Transverse colon (tissue), 4 donors: ENCODE data around the gene MFF.

Experiments
- POLR2A ChIP-seq: fragments of 450-650 bp; IDR thresholded peaks from one replicate; pipeline ENCODE4 v1.6.1; 2016; ENCODE audit warnings: antibody characterized with exemption, mild to moderate bottlenecking, moderate library complexity
- POLR2AphosphoS5 ChIP-seq, 3 donors: sonication (generic); formaldehyde crosslinking; IDR thresholded peaks; one replicate each; pipeline ENCODE4 v1.6.1; 2016; ENCODE audit warnings: antibody characterized with exemption in 3 of 3
- TF ChIP-seq, protein P1 (sequence below), 5 experiments: fragments of 200-600 bp in 3 of 5; fragments of 450-650 bp in 2 of 5; sonication (generic) in 3 of 5; IDR thresholded peaks; 1 replicate in 2 of 5; 2 replicates in 3 of 5; pipeline ENCODE4 v1.5.1; 2016 to 2017; ENCODE audit warnings: antibody characterized with exemption in 5 of 5, inconsistent platforms in 3 of 5, mild to moderate bottlenecking in 2 of 5, moderate library complexity in 1 of 5

DNA sequence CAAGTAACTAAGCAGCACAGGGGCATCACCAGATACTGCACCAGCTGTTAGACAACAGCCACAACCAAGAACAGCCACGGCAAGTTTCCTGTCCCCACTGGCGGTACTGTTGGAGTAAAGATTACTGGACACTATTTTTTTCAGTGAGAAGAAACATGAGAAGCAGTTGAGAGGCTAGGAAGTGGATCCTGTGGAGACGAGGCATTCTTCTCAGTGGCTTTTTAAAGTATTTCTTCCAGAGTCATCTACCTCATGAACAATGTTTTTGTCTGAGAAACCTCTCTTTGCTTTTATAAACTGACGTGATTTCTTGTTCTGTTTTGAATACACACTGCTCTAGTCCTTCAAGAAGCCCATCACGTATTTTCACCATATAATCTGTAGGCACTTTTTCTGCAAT is 35.3 kb downstream of the MFF start:
- no peak for TF ChIP-seq POLR2AphosphoS5 (IDR thresholded peaks at IDR 0.05)
- TF ChIP-seq POLR2A = no peak
- TF ChIP-seq, protein P1, sequence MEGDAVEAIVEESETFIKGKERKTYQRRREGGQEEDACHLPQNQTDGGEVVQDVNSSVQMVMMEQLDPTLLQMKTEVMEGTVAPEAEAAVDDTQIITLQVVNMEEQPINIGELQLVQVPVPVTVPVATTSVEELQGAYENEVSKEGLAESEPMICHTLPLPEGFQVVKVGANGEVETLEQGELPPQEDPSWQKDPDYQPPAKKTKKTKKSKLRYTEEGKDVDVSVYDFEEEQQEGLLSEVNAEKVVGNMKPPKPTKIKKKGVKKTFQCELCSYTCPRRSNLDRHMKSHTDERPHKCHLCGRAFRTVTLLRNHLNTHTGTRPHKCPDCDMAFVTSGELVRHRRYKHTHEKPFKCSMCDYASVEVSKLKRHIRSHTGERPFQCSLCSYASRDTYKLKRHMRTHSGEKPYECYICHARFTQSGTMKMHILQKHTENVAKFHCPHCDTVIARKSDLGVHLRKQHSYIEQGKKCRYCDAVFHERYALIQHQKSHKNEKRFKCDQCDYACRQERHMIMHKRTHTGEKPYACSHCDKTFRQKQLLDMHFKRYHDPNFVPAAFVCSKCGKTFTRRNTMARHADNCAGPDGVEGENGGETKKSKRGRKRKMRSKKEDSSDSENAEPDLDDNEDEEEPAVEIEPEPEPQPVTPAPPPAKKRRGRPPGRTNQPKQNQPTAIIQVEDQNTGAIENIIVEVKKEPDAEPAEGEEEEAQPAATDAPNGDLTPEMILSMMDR (IDR thresholded peaks at IDR 0.05) = no peak
